H9 (cell line): ENCODE data around the gene TMEM255A. TPM values are rescaled to one million over a fixed set of nuclear protein-coding genes. Genes with fewer than 3 reads are reported as not detected.

Experiments
- DNase-seq: peaks from one replicate; pipeline ENCODE4 v3.0.0-alpha.2; 2017
- H2AFZ ChIP-seq: one replicate; pipeline ENCODE4 v1.6.1; 2013; ENCODE audit warnings: mild to moderate bottlenecking, low read length, control low read depth, moderate library complexity
- H2AK5ac ChIP-seq: 2 replicates; pipeline ENCODE4 v1.6.1; 2013; ENCODE audit warnings: low read length, control low read depth, mixed read lengths; ENCODE audit not compliant: insufficient read length
- H2BK120ac ChIP-seq: one replicate; pipeline ENCODE4 v1.6.1; 2013; ENCODE audit warnings: low read depth, mild to moderate bottlenecking, low read length, control low read depth, inconsistent platforms; ENCODE audit not compliant: poor library complexity, severe bottlenecking
- H2BK12ac ChIP-seq: 2 replicates; pipeline ENCODE4 v1.6.1; 2013; ENCODE audit warnings: low read length, control low read depth, mixed read lengths, low read depth; ENCODE audit not compliant: insufficient read length
- H2BK15ac ChIP-seq: 2 replicates; pipeline ENCODE4 v1.6.1; 2013; ENCODE audit warnings: low read depth, low read length, control low read depth
- H2BK20ac ChIP-seq: one replicate; pipeline ENCODE4 v1.6.1; 2013; ENCODE audit warnings: low read depth, mild to moderate bottlenecking, low read length, control low read depth, inconsistent platforms; ENCODE audit not compliant: poor library complexity, severe bottlenecking
- H2BK5ac ChIP-seq: 2 replicates; pipeline ENCODE4 v1.6.1; 2013; ENCODE audit warnings: low read length, control low read depth, mixed read lengths; ENCODE audit not compliant: insufficient read length
- H3K14ac ChIP-seq: 2 replicates; pipeline ENCODE4 v1.6.1; 2013; ENCODE audit warnings: low read length, control low read depth; ENCODE audit not compliant: insufficient read depth
- H3K18ac ChIP-seq: 2 replicates; pipeline ENCODE4 v1.6.1; 2013; ENCODE audit warnings: low read depth, mild to moderate bottlenecking, mixed read lengths, low read length, control low read depth; ENCODE audit not compliant: insufficient read length
- H3K23ac ChIP-seq: 2 replicates; pipeline ENCODE4 v1.6.1; 2013; ENCODE audit warnings: low read length, control low read depth, mixed read lengths, low read depth; ENCODE audit not compliant: insufficient read length
- H3K23me2 ChIP-seq: 2 replicates; pipeline ENCODE4 v1.6.1; 2013; ENCODE audit warnings: low read depth, mild to moderate bottlenecking, mixed read lengths, low read length, control low read depth; ENCODE audit not compliant: insufficient read length, poor library complexity, severe bottlenecking
- H3K27ac ChIP-seq: 2 replicates; pipeline ENCODE4 v1.5.1; 2013; ENCODE audit warnings: low read length, control low read depth, mixed read lengths, low read depth; ENCODE audit not compliant: insufficient read length
- H3K27me3 ChIP-seq: 2 replicates; pipeline ENCODE4 v1.6.1; 2013; ENCODE audit warnings: low read length, control low read depth, inconsistent platforms; ENCODE audit not compliant: insufficient read depth
- H3K4ac ChIP-seq: 2 replicates; pipeline ENCODE4 v1.6.1; 2013; ENCODE audit warnings: low read depth, mild to moderate bottlenecking, control low read depth, inconsistent platforms, low read length, moderate library complexity
- H3K4me1 ChIP-seq: 2 replicates; pipeline ENCODE4 v1.6.1; 2013; ENCODE audit warnings: low read length, control low read depth, inconsistent platforms; ENCODE audit not compliant: insufficient read depth
- H3K4me2 ChIP-seq: 2 replicates; pipeline ENCODE4 v1.6.1; 2013; ENCODE audit warnings: low read length, control low read depth, mixed read lengths; ENCODE audit not compliant: insufficient read length, insufficient read depth
- H3K56ac ChIP-seq: 2 replicates; pipeline ENCODE4 v1.6.1; 2013; ENCODE audit warnings: low read depth, mild to moderate bottlenecking, mixed read lengths, low read length, control low read depth; ENCODE audit not compliant: insufficient read length
- H3K79me1 ChIP-seq: 2 replicates; pipeline ENCODE4 v1.6.1; 2013; ENCODE audit warnings: low read depth, mild to moderate bottlenecking, moderate library complexity, low read length, control low read depth, inconsistent platforms; ENCODE audit not compliant: insufficient read depth, poor library complexity, severe bottlenecking
- H3K79me2 ChIP-seq: 2 replicates; pipeline ENCODE4 v1.6.1; 2013; ENCODE audit warnings: low read length, control low read depth, inconsistent platforms; ENCODE audit not compliant: insufficient read depth
- H3K9ac ChIP-seq: 2 replicates; pipeline ENCODE4 v1.6.1; 2013; ENCODE audit warnings: low read length, control low read depth, mixed read lengths; ENCODE audit not compliant: insufficient read length; ENCODE audit errors: extremely low read depth
- H3K9me3 ChIP-seq: one replicate; pipeline ENCODE4 v1.6.1; 2013; ENCODE audit warnings: low read depth, low read length, inconsistent platforms; ENCODE audit not compliant: control insufficient read depth
- H3T11ph ChIP-seq: one replicate; pipeline ENCODE4 v1.6.1; 2013; ENCODE audit warnings: mild to moderate bottlenecking, low read length, control low read depth, inconsistent platforms
- H4K20me1 ChIP-seq: one replicate; pipeline ENCODE4 v1.6.1; 2013; ENCODE audit not compliant: control insufficient read depth, insufficient read length, insufficient read depth
- H4K5ac ChIP-seq: 2 replicates; pipeline ENCODE4 v1.6.1; 2013; ENCODE audit warnings: low read depth, mild to moderate bottlenecking, mixed read lengths, low read length, control low read depth; ENCODE audit not compliant: insufficient read length
- H4K8ac ChIP-seq: replicated peaks from 2 replicates; pipeline ENCODE4 v1.6.1; 2013; ENCODE audit warnings: low read length, control low read depth, mixed read lengths, low read depth; ENCODE audit not compliant: insufficient read length
- H4K91ac ChIP-seq: 2 replicates; pipeline ENCODE4 v1.6.1; 2013; ENCODE audit warnings: low read depth, mild to moderate bottlenecking, moderate library complexity, mixed read lengths, low read length, control low read depth; ENCODE audit not compliant: insufficient read length
- H3K27ac Mint-ChIP-seq, 3 experiments: 2 replicates in 2 of 3; 3 replicates in 1 of 3; pipeline ENCODE4 v1.8.0; 2020 to 2021; ENCODE audit warnings: mixed read lengths in 3 of 3, mild to moderate bottlenecking in 1 of 3, moderate library complexity in 1 of 3
- H3K27me3 Mint-ChIP-seq: 2 replicates; pipeline ENCODE4 v1.8.0; 2021; ENCODE audit warnings: low read depth, mild to moderate bottlenecking, moderate library complexity, mixed read lengths
- H3K36me3 Mint-ChIP-seq, 3 experiments: 2 replicates in 2 of 3; 3 replicates in 1 of 3; pipeline ENCODE4 v1.8.0; 2020 to 2021; ENCODE audit warnings: low read depth in 3 of 3, mixed read lengths in 3 of 3; ENCODE audit not compliant: insufficient read depth in 1 of 3
- H3K4me1 Mint-ChIP-seq, 2 experiments: 2 replicates each; pipeline ENCODE4 v1.8.0; 2020; ENCODE audit warnings: mixed read lengths in 2 of 2
- H3K4me3 Mint-ChIP-seq, 2 experiments: 2 replicates in 1 of 2; 3 replicates in 1 of 2; pipeline ENCODE4 v1.8.0; 2020 to 2021; ENCODE audit warnings: mild to moderate bottlenecking in 2 of 2, mixed read lengths in 2 of 2, moderate library complexity in 1 of 2
- H3K9me3 Mint-ChIP-seq, 2 experiments: 2 replicates in 1 of 2; 3 replicates in 1 of 2; pipeline ENCODE4 v1.8.0; 2020; ENCODE audit warnings: mild to moderate bottlenecking in 2 of 2, mixed read lengths in 2 of 2, moderate library complexity in 1 of 2
- WGBS: extraction: QIAGEN DNeasy Blood & Tissue Kit; methylation state at CpG from one replicate; pipeline ENCODE4 v1.1.7; 2013; ENCODE audit warnings: missing lambda C conversion rate, low lambda C conversion rate, mixed read lengths; ENCODE audit not compliant: insufficient read length; ENCODE audit errors: extremely low coverage; 5-methylcytosine and 5-hydroxymethylcytosine counted together
- total RNA-seq: library from RNA; stranded (reverse); gene quantifications from 2 replicates; pipeline ENCODE4 v1.2.1, GENCODE V29; 2021
- TF ChIP-seq, protein P1 (sequence below): fragments of 200-600 bp; sonication (generic); conservative IDR thresholded peaks from 3 replicates; pipeline ENCODE4 v1.8.0; 2021; ENCODE audit warnings: antibody characterized with exemption, mild to moderate bottlenecking

The TMEM255A gene
- total RNA-seq, 1 experiment from 2014 or later: 0.77 TPM

DNA sequence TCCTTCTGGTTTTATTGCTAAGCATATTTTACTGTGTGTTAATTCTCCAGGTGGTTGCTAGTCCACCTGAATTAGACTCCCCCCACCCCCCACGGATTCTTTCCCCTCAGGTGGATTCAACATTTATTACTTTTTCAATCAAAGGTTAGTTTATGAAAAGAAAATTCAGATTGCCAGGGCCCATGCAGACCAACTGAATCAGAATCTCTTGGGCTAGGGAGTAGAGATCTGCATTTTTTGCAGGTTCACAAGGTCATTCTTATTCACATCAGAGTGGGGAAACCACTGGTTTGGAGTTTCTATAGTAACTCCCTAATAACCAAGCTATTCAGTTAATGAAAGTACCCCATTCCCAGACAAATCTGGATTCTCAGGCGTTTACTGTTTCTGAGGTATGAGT, 9.8 kb downstream of the TMEM255A start:
- Histone ChIP-seq H4K20me1 (no peaks in the 10 kb centered on the region), H3K9me3 (peaks cover 20% of the 10 kb centered on the region), H3K79me1 (no peaks in the 10 kb centered on the region), H3K56ac (no peak overlapping the region), H2BK120ac (no peak overlapping the region), H3K79me2 (no peaks in the 10 kb centered on the region), H3K9ac (no peak overlapping the region), H4K5ac (no peak overlapping the region), H3K14ac (no peak overlapping the region), H4K91ac (no peak overlapping the region), H3K27me3 (no peaks in the 10 kb centered on the region; the same call in 1 of the 2 replicates), H3K4ac (no peak overlapping the region), H3K23me2 (no peaks in the 10 kb centered on the region), H3K4me2 (no peak overlapping the region), H2AFZ (no peak overlapping the region), H3K27ac (no peak overlapping the region), H2BK12ac (no peak overlapping the region), H3K23ac (no peak overlapping the region), H3K4me1 (no peaks in the 10 kb centered on the region; the same call in 1 of the 2 replicates), H4K8ac (no peak overlapping the region), H3K18ac (no peak overlapping the region), H2BK15ac (no peak overlapping the region), H2AK5ac (no peak overlapping the region), H2BK5ac (no peak overlapping the region), H3T11ph (no peak overlapping the region), H2BK20ac (no peak overlapping the region)
- H3K9me3 Mint-ChIP-seq: peaks cover 55 to 66% of the 10 kb centered on the region in 2 experiments
- no peak overlapping the region for H3K4me3 Mint-ChIP-seq
- TF ChIP-seq, protein P1, sequence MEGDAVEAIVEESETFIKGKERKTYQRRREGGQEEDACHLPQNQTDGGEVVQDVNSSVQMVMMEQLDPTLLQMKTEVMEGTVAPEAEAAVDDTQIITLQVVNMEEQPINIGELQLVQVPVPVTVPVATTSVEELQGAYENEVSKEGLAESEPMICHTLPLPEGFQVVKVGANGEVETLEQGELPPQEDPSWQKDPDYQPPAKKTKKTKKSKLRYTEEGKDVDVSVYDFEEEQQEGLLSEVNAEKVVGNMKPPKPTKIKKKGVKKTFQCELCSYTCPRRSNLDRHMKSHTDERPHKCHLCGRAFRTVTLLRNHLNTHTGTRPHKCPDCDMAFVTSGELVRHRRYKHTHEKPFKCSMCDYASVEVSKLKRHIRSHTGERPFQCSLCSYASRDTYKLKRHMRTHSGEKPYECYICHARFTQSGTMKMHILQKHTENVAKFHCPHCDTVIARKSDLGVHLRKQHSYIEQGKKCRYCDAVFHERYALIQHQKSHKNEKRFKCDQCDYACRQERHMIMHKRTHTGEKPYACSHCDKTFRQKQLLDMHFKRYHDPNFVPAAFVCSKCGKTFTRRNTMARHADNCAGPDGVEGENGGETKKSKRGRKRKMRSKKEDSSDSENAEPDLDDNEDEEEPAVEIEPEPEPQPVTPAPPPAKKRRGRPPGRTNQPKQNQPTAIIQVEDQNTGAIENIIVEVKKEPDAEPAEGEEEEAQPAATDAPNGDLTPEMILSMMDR: no peak
- peaks cover 22 to 28% of the 10 kb centered on the region in 2 experiments for H3K4me1 Mint-ChIP-seq
- no peak overlapping the region for H3K27ac Mint-ChIP-seq
- H3K27me3 Mint-ChIP-seq: peaks cover 14% of the 10 kb centered on the region
- DNase-seq: no peak
- H3K36me3 Mint-ChIP-seq: no peaks in the 10 kb centered on the region; a peak in 1 of 7 replicates
- no CpG with 5 or more reads among the region's 2 CpGs for WGBS
